Hepatocyte (in vitro differentiated cells): ENCODE results near the gene LYPD8.

Experiments used
- CTCF ChIP-seq: fragments of 200-600 bp; sonication (generic); IDR thresholded peaks from 2 replicates; pipeline ENCODE4 v1.5.1; 2016; ENCODE audit warnings: antibody characterized with exemption, mild to moderate bottlenecking; ENCODE audit not compliant: poor library complexity
- EZH2 ChIP-seq: fragments of 200-600 bp; sonication (generic); IDR thresholded peaks from 2 replicates; pipeline ENCODE4 v1.6.1; 2016; ENCODE audit warnings: antibody characterized with exemption, mild to moderate bottlenecking, borderline replicate concordance

- TF ChIP-seq CTCF: no peak
- no peak for TF ChIP-seq EZH2
These were observed 5.1 kb downstream of the LYPD8 start for GRCh38 chr1:248750496-248750895.
